Smooth muscle cell (in vitro differentiated cells): ENCODE data around the gene COBL. TPM values are rescaled to one million over a fixed set of nuclear protein-coding genes. Genes with fewer than 3 reads are reported as not detected.

Experiments
- DNase-seq: peaks from one replicate; lab custom pipeline; 2025; ENCODE audit not compliant: unreplicated experiment; lab: John Stamatoyannopoulos, UW
- H2AFZ ChIP-seq: fragments of 200-600 bp; sonication (generic); 2 replicates; pipeline ENCODE4 v1.6.0; 2016; ENCODE audit warnings: antibody characterized with exemption, low read depth, mild to moderate bottlenecking
- H3F3A ChIP-seq: fragments of 200-600 bp; sonication (generic); 2 replicates; pipeline ENCODE4 v1.6.0; 2017; ENCODE audit warnings: antibody characterized with exemption, low read depth
- H3K27ac ChIP-seq: fragments of 200-600 bp; sonication (generic); 2 replicates; pipeline ENCODE4 v1.5.1; 2016; ENCODE audit warnings: low read depth, mild to moderate bottlenecking
- H3K27me3 ChIP-seq: fragments of 200-600 bp; sonication (generic); 2 replicates; pipeline ENCODE4 v1.6.1; 2016; ENCODE audit warnings: low read depth, mild to moderate bottlenecking
- H3K36me3 ChIP-seq: fragments of 200-600 bp; sonication (generic); 2 replicates; pipeline ENCODE4 v1.5.1; 2016; ENCODE audit warnings: low read depth
- H3K4me1 ChIP-seq: fragments of 200-600 bp; sonication (generic); 2 replicates; pipeline ENCODE4 v1.5.1; 2016; ENCODE audit warnings: low read depth
- H3K4me2 ChIP-seq: fragments of 200-600 bp; sonication (generic); 2 replicates; pipeline ENCODE4 v1.6.0; 2016; ENCODE audit warnings: mild to moderate bottlenecking
- H3K4me3 ChIP-seq: fragments of 200-600 bp; sonication (generic); 2 replicates; pipeline ENCODE4 v1.5.1; 2016; ENCODE audit warnings: mild to moderate bottlenecking
- H3K79me2 ChIP-seq: fragments of 200-600 bp; sonication (generic); 2 replicates; pipeline ENCODE4 v1.6.0; 2016; ENCODE audit warnings: low read depth, mild to moderate bottlenecking
- H3K9ac ChIP-seq: fragments of 200-600 bp; sonication (generic); 2 replicates; pipeline ENCODE4 v1.6.0; 2016; ENCODE audit warnings: low read depth
- H3K9me3 ChIP-seq: fragments of 200-600 bp; sonication (generic); replicated peaks from 2 replicates; pipeline ENCODE4 v1.5.1; 2016; ENCODE audit warnings: low read depth
- H4K20me1 ChIP-seq: fragments of 200-600 bp; sonication (generic); 2 replicates; pipeline ENCODE4 v1.6.0; 2016; ENCODE audit warnings: low read depth
- CTCF ChIP-seq: fragments of 200-600 bp; sonication (generic); IDR thresholded peaks from 2 replicates; pipeline ENCODE4 v1.5.1; 2017; ENCODE audit warnings: borderline replicate concordance, mild to moderate bottlenecking, antibody characterized with exemption; ENCODE audit not compliant: insufficient read depth, poor library complexity, severe bottlenecking
- WGBS: methylation state at CpG from one replicate; pipeline ENCODE4 v1.1.7; 2016; ENCODE audit warnings: low lambda C conversion rate; 5-methylcytosine and 5-hydroxymethylcytosine counted together
- polyA plus RNA-seq: library from polyadenylated mRNA; unstranded; fragments of >200 nt; fragmentation: Nextera tagmentation; extraction: Ambion mirVana; gene quantifications from 2 replicates; pipeline ENCODE4 v1.2.1, GENCODE V29; 2016
- total RNA-seq: library from RNA; depleted of rRNA; stranded (reverse); fragments of >200 nt; gene quantifications from 2 replicates; pipeline ENCODE4 v1.2.3, GENCODE V29; 2014

COBL gene
- total and polyA plus RNA-seq, 2 experiments from 2014 or later, result 0.47 to 2.8 TPM

GRCh38 chr7:51234609-51235308 lies 81.8 kb downstream of the COBL start:
- H3K27me3 ChIP-seq, result no peaks in the 10 kb centered on the region
- no peaks in the 10 kb centered on the region for H3K79me2 ChIP-seq
- TF ChIP-seq CTCF, result no peak
- H3K4me1 ChIP-seq, result peaks cover 8% of the 10 kb centered on the region
- H3K9me3 ChIP-seq, result no peaks in the 10 kb centered on the region
- H3F3A ChIP-seq, result no peaks in the 10 kb centered on the region
- no peak overlapping the region for H3K9ac ChIP-seq
- no peaks in the 10 kb centered on the region for H3K36me3 ChIP-seq
- H3K4me3 ChIP-seq, result no peak overlapping the region
- no peaks in the 10 kb centered on the region for H4K20me1 ChIP-seq
- no peak overlapping the region for H3K4me2 ChIP-seq
- no peak overlapping the region for H2AFZ ChIP-seq
- no peak for DNase-seq
- no peak overlapping the region for H3K27ac ChIP-seq
- 94% methylated on average over 8 of the region's 8 CpGs for WGBS

DNA sequence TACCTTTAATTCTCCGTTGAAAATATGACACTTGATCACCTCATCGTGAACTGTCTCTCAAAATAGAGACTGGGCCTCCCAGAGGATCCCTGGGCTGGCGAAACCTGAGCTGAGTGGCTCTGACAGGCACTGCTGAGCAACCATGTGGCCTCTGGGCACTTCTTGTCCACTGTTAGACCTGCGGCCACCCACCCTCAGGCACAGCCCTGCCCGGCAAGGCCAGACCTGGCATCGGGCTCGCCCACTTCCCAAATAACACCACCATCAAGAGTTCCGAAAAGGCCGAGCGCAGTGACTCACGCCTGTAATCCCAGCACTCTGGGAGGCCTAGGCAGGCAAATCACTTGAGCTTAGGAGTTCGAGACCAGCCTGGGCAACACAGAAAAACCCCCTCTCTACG lies 82.5 kb downstream of the COBL start:
- no peaks in the 10 kb centered on the region for H3K27me3 ChIP-seq
- H3K9me3 ChIP-seq, result no peaks in the 10 kb centered on the region
- H3K9ac ChIP-seq, result no peak overlapping the region
- H2AFZ ChIP-seq, result no peak overlapping the region
- peaks cover 10% of the 10 kb centered on the region for H3K4me1 ChIP-seq
- no peak for DNase-seq
- no peak for TF ChIP-seq CTCF
- H3K27ac ChIP-seq, result no peak overlapping the region
- H3K4me3 ChIP-seq, result no peak overlapping the region
- no peaks in the 10 kb centered on the region for H3K36me3 ChIP-seq
- H3F3A ChIP-seq, result no peaks in the 10 kb centered on the region
- H3K4me2 ChIP-seq, result no peak overlapping the region
- H4K20me1 ChIP-seq, result no peaks in the 10 kb centered on the region
- WGBS, result 68% methylated on average over 13 of the region's 13 CpGs
- no peaks in the 10 kb centered on the region for H3K79me2 ChIP-seq

DNA sequence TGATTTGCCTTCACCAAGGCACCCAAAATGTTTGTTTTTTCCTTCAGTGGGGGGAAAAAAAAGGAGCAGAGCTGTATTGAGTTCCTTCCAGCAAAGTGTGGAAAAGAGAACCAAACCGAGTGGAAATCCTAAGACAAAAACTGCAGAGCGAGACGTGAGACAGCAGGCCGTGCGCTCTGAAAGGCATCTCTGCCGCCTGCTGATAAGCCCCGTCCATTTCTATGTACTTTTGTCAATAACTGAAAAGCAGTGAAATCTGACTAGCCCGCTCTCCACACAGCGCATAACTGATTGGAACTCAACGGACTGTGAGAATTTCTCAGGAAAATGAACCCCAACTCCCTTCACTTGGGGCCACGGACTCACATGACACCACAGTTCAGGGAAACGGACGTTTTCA lies 83.2 kb downstream of the COBL start:
- Histone ChIP-seq H3K27ac (no peak overlapping the region), H3K36me3 (no peaks in the 10 kb centered on the region)

More for the DNA sequence above, 83.2 kb downstream of the COBL start:
- DNase-seq, result no peak
- no peaks in the 10 kb centered on the region for H3K9me3 ChIP-seq
- no peak overlapping the region for H3K4me3 ChIP-seq
- no peaks in the 10 kb centered on the region for H3K27me3 ChIP-seq
- no peak for TF ChIP-seq CTCF
- no peak overlapping the region for H3K4me2 ChIP-seq
- H2AFZ ChIP-seq, result peak overlapping the region; percentile 73
- no peaks in the 10 kb centered on the region for H4K20me1 ChIP-seq
- no peaks in the 10 kb centered on the region for H3K79me2 ChIP-seq
- WGBS, result 63% methylated on average over 13 of the region's 13 CpGs
- H3F3A ChIP-seq, result no peaks in the 10 kb centered on the region
- H3K4me1 ChIP-seq, result peaks cover 18% of the 10 kb centered on the region
- no peak overlapping the region for H3K9ac ChIP-seq
